ENCODE results near the gene LONRF3.

Gene LONRF3

GRCh38 chrX:118945921-118946320 is 28.5 kb upstream of the LONRF3 start:
- TF ChIP-seq ZBTB7A (tag by site-specific recombination; IDR thresholded peaks at IDR 0.05; ENCODE audit: low read depth) (no peak), TRIM28 (IDR thresholded peaks at IDR 0.05; ENCODE audit: borderline replicate concordance, low read length) (no peak), ZNF510 (tag by site-specific recombination; IDR thresholded peaks at IDR 0.05; ENCODE audit: insufficient replicate concordance) (no peak), ZNF324 (tag by site-specific recombination; IDR thresholded peaks at IDR 0.05) (no peak), ZNF610 (tag by site-specific recombination; IDR thresholded peaks at IDR 0.05; ENCODE audit: borderline replicate concordance) (no peak), PBX3 (CRISPR knock-in tag; IDR thresholded peaks at IDR 0.05) (no peak), ZNF660 (tag by site-specific recombination; IDR thresholded peaks at IDR 0.05) (no peak), ZNF341 (tag by site-specific recombination; IDR thresholded peaks at IDR 0.05; ENCODE audit: low read depth) (no peak), ZBTB44 (tag by site-specific recombination; IDR thresholded peaks at IDR 0.05) (no peak), ZSCAN23 (tag by site-specific recombination; IDR thresholded peaks at IDR 0.05) (no peak), ZNF837 (tag by site-specific recombination; IDR thresholded peaks at IDR 0.05) (no peak), ZNF174 (tag by site-specific recombination; IDR thresholded peaks at IDR 0.05) (no peak), ZSCAN30 (tag by site-specific recombination; IDR thresholded peaks at IDR 0.05) (no peak)
- Histone ChIP-seq H3K36me3 (ENCODE audit: control insufficient read depth in 2 of 2, insufficient read depth in 1 of 2, low read length in 2 of 2) (no peaks in the 10 kb centered on the region), H3K9me3 (ENCODE audit: control insufficient read depth, insufficient read depth, low read depth, low read length) (no peaks in the 10 kb centered on the region), H3K27ac (ENCODE audit: extremely low read depth, low read depth, low read length) (no peak overlapping the region), H3K4me1 (ENCODE audit: control insufficient read depth, insufficient read depth, low read length) (no peaks in the 10 kb centered on the region), H3K4me3 (ENCODE audit: low read depth, low read length) (no peak overlapping the region)
- ChIA-PET POLR2A (no interaction called here), CTCF (interaction anchor here (0.6 kb wide), 1 partner anchor 31 kb away, joined by 3 read pairs; no protein-coding TSS in a partner anchor)

GRCh38 chrX:118948270-118948669 is 26.1 kb upstream of the LONRF3 start:
- H3K36me3 ChIP-seq (ENCODE audit: control insufficient read depth in 2 of 2, insufficient read depth in 1 of 2, low read length in 2 of 2): no peaks in the 10 kb centered on the region
- H3K4me1 ChIP-seq (ENCODE audit: control insufficient read depth, insufficient read depth, low read length): no peaks in the 10 kb centered on the region
- ChIA-PET CTCF (interaction anchor here (0.7 kb wide), 1 partner anchor 1697 kb away, joined by 3 read pairs; no protein-coding TSS in a partner anchor), POLR2A (no interaction called here)
- no peaks in the 10 kb centered on the region for H3K9me3 ChIP-seq (ENCODE audit: control insufficient read depth, insufficient read depth, low read depth, low read length)
- no peak overlapping the region for H3K27ac ChIP-seq (ENCODE audit: extremely low read depth, low read depth, low read length)
- no peak overlapping the region for H3K4me3 ChIP-seq (ENCODE audit: low read depth, low read length)
- TF ChIP-seq ZNF548 (tag by site-specific recombination; IDR thresholded peaks at IDR 0.05) (no peak), ZBTB44 (tag by site-specific recombination; IDR thresholded peaks at IDR 0.05) (no peak), PRDM1 (tag by site-specific recombination; IDR thresholded peaks at IDR 0.05) (no peak), ZNF138 (tag by site-specific recombination; IDR thresholded peaks at IDR 0.05; ENCODE audit: borderline replicate concordance) (no peak), ZBTB20 (tag by site-specific recombination; IDR thresholded peaks at IDR 0.05) (no peak), ZBTB48 (tag by site-specific recombination; IDR thresholded peaks at IDR 0.05) (no peak), ZXDB (tag by site-specific recombination; IDR thresholded peaks at IDR 0.05) (no peak), ZNF26 (tag by site-specific recombination; IDR thresholded peaks at IDR 0.05) (no peak), TRIM28 (IDR thresholded peaks at IDR 0.05; ENCODE audit: borderline replicate concordance, low read length) (no peak), ZNF112 (tag by site-specific recombination; IDR thresholded peaks at IDR 0.05) (no peak), ZBTB21 (tag by site-specific recombination; IDR thresholded peaks at IDR 0.05) (no peak), ZNF146 (tag by site-specific recombination; IDR thresholded peaks at IDR 0.05) (no peak), ZNF394 (tag by site-specific recombination; IDR thresholded peaks at IDR 0.05; ENCODE audit: borderline replicate concordance) (no peak), ZSCAN4 (tag by site-specific recombination; IDR thresholded peaks at IDR 0.05) (no peak), ZNF10 (tag by site-specific recombination; IDR thresholded peaks at IDR 0.05) (no peak), ZNF140 (tag by site-specific recombination; IDR thresholded peaks at IDR 0.05) (no peak), ZNF596 (tag by site-specific recombination; IDR thresholded peaks at IDR 0.05) (no peak), ZSCAN18 (tag by site-specific recombination; IDR thresholded peaks at IDR 0.05) (no peak)

All from HEK293 (cell line).